Measurements from ENCODE around the gene FHL1.
A peak's percentile ranks its signal among the peaks of the same experiment; 100 is the strongest.
"Not testable (repeated sequence)": the region's sequence is repeated elsewhere in the genome, so short reads cannot be mapped to it uniquely, and the experiment has no call there.

The FHL1 gene

DNA sequence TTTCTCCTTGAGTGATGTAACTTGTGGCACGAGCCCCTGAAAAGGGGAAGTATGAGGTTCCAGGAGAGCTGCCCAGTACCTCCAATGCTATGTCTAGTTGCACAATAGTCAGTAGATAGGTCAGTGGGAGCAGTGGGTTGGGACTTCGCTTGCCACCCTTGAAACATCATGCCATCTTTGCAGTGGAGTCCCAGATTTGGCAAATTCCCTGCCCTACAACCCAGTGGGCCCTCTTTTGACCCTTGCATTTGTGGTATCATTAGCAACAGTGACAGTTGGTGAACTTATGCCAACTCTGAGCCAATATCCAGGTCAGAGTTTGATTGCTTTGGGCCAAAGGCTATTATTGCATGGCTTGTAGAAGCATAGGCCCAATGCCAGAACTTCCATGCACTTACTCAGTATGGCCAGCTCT, 12.3 kb downstream of the FHL1 start:
- Histone ChIP-seq H3K27ac (peak overlapping the region; percentile 40 to 85), H3K4me3 (no peak overlapping the region)
- no peak for DNase-seq (ENCODE audit: low spot score)
- TF ChIP-seq, protein P1, sequence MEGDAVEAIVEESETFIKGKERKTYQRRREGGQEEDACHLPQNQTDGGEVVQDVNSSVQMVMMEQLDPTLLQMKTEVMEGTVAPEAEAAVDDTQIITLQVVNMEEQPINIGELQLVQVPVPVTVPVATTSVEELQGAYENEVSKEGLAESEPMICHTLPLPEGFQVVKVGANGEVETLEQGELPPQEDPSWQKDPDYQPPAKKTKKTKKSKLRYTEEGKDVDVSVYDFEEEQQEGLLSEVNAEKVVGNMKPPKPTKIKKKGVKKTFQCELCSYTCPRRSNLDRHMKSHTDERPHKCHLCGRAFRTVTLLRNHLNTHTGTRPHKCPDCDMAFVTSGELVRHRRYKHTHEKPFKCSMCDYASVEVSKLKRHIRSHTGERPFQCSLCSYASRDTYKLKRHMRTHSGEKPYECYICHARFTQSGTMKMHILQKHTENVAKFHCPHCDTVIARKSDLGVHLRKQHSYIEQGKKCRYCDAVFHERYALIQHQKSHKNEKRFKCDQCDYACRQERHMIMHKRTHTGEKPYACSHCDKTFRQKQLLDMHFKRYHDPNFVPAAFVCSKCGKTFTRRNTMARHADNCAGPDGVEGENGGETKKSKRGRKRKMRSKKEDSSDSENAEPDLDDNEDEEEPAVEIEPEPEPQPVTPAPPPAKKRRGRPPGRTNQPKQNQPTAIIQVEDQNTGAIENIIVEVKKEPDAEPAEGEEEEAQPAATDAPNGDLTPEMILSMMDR (IDR thresholded peaks at IDR 0.05), result no peak

DNA sequence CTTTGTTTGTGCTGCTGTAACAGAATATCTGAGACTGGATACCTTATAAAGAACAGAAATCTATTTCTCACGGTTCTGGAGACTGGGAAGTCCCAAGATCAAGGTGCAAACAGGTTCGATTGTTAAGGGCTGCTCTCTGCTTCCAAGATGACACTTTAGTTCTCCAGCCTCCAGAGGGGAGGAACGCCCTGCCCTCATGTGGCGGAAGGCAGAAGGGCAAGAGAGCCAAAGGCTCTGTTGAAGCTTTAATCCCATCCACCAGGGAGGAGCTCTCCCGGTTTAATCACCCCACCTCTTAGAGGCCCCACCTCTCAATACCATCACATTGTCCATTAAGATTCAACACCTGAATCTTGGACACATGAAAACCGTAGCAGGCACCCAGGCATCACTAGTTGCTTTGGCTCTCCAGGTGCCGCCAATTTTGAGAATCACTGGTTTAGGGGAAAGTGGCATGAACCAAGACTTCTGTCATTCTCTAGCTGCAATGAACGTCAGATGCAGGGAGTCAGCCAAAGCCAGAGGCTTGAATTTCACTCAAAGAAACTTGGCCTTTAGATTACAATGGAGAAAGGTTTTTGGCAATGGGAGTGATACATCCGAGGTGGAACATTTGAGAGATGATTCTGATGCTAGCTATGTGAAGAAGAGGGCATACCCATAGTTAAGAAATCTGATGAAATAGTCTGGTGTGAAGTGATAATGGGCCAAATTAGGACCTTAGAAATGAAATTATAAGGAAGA, 15.7 kb downstream of the FHL1 start:
- Histone ChIP-seq H3K27ac (peak overlapping the region; percentile 50 to 85), H3K4me3 (peak overlapping the region; percentile 8)
- TF ChIP-seq, protein P1 (IDR thresholded peaks at IDR 0.05), result peak; percentile 36
- no peak for DNase-seq (ENCODE audit: low spot score)

DNA sequence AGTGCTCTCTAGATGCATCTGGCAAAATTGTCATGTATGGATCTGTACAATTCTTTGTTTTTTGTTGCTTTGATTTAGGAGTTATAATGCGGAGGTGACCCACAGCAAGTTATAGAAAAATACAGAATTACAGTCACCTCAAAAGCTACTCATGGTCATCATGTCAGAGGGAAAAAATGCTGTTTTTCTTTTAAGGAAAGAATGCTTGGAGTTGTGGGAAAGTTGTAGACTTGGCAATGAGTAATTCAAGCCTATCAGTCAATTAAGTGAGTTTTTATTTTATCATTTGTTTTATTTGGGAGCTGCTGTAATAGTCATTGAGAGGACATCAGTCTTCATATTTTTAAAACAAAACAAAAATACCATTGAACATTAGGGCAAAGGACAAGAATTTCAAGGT, 16.4 kb downstream of the FHL1 start:
- no peak for DNase-seq (ENCODE audit: low spot score)
- peak overlapping the region; percentile 50 to 85 for H3K27ac ChIP-seq
- TF ChIP-seq, protein P1 (IDR thresholded peaks at IDR 0.05), result no peak
- no peak overlapping the region for H3K4me3 ChIP-seq

DNA sequence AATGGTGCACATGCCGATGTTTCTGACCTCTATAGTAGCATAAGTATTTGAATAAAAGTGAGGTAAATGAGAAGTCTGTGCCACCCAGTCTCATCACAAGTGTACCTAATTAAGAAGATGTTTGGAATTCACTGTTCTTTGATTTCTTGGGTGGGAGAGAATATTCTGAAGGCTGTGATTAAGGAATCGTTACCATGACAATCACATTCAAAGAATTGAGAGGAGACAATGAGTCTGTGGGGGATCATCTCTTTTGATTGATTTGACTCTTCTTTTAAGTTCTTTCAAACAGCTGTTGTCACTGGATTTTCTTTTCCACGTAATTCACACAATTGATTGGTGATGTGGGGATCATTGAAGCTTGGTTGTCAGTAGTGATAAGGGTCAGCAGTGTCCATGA, 18.1 kb downstream of the FHL1 start:
- H3K27ac ChIP-seq, result peak overlapping the region; percentile 64 to 90
- TF ChIP-seq, protein P1 (IDR thresholded peaks at IDR 0.05), result no peak
- no peak overlapping the region for H3K4me3 ChIP-seq
- DNase-seq (ENCODE audit: low spot score), result no peak

DNA sequence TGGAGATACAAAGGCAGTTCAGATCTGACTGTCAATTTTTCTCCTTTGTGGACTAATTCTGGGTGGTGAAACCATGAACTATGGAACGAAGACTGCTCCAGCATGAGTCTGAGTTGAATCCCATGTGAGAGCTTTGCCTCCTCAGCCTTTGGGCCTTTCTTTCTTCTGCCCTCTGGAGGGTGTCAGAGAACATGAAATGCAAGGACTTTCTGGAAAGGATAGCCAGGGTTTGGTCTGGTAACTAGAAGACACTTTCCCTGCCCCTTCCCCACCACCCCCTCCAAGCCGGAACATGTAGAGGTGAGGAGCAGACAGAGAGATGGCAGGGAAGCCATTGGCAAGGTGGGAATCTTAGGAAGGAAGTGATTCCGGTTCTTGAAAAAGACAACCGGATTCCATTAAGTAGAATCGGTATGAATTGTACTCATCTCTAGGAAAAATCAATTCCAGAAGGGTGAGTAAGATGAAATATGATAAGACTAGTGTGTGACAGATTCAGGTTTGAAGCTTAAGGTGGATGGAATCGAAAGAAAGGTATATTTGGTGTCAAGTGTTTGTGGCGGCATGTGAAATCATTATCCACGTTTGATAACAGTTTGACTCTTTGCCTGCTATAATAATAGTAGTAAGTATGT, 19.0 kb downstream of the FHL1 start:
- TF ChIP-seq, protein P1 (IDR thresholded peaks at IDR 0.05), result no peak
- Histone ChIP-seq H3K4me3 (peak overlapping the region; percentile 1), H3K27ac (peak overlapping the region; percentile 64 to 90)
- no peak for DNase-seq (ENCODE audit: low spot score)

DNA sequence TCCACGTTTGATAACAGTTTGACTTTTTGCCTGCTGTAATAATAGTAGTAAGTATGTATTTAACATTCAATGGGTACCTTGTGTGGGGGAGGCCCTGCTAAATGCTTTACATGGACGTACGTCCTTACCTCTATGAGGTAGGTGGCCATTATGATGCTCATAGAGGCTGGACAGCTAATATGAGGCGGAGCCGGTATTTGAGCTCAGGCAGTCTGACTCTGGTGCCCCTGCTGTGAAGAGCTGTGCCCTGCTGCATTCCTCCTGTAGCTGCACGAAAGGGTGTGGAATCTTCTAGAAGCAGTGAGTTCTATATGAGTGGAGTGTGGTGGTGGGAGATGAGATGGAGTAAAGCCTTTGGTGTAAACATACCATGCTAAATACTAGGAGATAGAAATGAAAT, 20.7 kb downstream of the FHL1 start:
- Histone ChIP-seq H3K4me3 (peak overlapping the region; percentile 1), H3K27ac (peak overlapping the region; percentile 64 to 90)

DNA sequence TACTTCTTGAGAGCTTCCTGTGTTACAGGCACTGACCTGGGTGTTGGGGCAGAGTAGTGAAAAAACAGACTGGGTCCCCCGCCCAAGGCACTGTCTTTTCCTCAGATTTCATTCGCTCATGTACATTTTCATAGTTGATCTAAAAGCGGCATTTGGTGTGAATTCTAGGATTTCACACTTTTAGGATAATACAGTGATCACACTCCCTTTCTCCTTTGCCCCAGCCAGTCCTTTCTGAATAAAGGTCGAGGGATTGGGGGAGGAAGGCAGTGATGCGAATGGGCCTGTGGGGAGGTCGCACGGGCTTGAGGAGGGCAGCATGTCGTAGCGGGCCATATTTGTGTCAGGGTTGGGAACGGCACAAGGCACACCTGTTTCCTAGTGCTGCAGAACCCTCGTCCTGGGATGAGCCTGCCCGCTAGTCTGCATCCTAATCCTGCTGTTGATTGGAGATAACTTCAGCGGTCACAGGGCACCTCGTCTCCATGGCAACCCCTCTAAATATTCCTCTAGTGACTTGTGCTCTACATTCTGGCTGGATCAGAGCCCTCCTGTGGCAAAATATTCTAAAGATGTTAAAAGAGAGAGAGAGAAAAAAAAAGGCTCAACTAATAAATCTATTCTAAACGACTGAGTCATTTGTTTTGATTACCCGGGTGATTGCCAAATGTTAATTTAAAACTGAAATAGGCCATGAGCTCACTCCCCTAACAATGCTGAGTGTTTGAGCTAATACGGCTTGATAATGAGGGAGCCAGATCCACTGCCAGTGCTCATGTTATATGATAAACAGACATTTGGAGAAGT, 21.8 kb downstream of the FHL1 start:
- Histone ChIP-seq H3K4me3 (peak overlapping the region; percentile 42), H3K27ac (peak overlapping the region; percentile 64 to 90)
- TF ChIP-seq, protein P1 (IDR thresholded peaks at IDR 0.05), result no peak
- peak; percentile 88 for DNase-seq (ENCODE audit: low spot score)

More for the DNA sequence above, 20.7 kb downstream of the FHL1 start:
- not testable (repeated sequence) for DNase-seq (ENCODE audit: low spot score)

All from coronary artery (tissue), 2 donors.